GM19238 (cell line): Measurements from ENCODE around the gene ABCE1.
"Not testable (repeated sequence)": the region's sequence is repeated elsewhere in the genome, so short reads cannot be mapped to it uniquely, and the experiment has no call there.

ENCODE experiments used
- DNase-seq: peaks from one replicate; pipeline ENCODE4 v3.0.0; 2011; ENCODE audit warnings: low spot score; ENCODE audit not compliant: insufficient read length

Gene ABCE1

DNA sequence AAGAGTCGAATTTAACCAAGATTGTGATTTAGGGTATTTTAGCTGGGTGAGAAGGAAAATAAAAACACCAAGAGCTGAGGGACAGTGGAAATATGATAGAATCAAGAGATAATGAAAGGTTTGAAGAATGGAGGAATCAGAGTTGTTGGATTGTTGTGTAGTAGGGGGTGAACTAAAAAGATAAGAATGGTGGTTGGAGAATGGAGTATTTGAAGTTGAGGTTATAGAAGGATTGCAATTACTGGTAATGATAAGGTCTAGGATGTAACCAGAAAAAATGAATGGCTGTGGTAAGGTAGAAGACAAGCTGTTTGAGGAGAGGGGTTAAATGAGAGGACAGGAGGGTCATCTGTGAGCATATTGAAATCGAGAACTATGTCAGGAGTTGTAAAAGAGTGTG lies 4.5 kb downstream of the ABCE1 start:
- no peak for DNase-seq

DNA sequence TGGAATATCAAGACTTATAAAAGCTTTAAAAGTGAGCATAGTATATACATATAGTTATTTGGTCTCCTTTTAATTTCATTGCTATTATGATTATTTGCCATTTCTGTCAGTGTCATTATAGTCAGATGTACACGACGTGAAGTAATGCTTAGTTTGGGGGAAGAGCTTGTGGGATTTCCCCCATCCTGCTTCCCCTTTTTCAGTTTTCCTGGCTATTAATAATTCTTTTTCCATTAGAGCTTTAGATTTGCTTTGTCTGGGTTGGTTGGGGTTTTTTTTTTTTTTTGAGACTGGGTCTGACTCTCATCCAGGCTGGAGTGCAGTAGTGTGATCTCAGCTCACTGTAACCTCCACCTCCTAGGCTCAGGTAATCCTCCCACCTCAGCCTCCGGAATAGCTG lies 5.4 kb downstream of the ABCE1 start:
- no peak for DNase-seq

DNA sequence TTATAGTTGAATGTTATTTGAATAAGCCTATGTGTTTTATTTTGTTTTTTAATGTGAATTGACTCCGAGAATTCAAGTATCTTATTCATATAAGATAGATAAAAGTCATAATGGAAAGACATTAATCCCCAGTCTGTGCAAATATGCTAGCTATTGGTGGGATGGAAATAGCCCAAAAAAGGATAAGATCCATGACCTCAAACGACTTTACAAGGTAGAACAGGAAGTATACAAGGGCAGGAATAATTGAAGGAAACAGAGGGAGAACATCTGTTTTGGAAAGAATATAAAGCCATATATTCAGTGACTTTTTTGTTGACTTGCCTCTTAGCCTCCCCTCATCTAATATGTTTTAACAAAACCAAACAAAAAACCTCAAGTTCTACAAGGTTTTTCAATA lies 9.0 kb downstream of the ABCE1 start:
- DNase-seq = no peak

DNA sequence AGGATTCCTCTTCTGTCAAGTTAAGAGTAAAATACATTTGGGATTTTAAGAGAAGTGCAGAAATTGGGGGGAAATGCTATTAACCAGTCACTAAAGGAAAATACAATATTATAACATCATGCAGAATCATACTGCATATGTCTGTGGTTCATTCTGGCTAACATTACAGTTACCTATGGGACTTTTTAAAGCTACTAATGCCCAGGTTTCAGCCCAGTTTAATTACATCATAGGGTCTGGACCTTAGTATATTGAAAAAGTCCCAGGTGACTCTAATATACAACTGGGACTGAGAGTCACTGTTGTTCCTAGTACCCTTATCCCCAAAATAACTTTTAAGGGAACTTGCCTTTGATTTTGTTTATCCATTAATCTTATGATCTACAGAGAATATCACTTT lies 10.0 kb downstream of the ABCE1 start:
- no peak for DNase-seq

DNA sequence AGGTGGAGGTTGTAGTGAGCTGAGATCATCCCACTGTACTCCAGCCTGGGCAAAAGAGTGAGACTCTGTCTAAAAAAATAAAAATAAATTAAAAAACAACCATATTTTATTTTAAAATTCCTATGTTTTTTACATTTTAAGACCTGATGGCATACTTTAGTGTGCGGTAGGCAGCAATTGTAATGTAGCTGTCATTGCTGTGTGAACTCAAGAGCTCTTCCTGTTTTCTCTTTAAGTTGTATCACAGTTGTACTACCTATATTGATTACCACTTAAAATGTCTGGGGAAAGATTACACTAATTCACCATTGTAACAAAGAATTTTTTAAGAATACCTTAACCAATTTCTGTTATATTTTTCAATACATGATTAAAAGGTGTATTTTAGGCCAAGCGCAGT lies 27.3 kb downstream of the ABCE1 start:
- DNase-seq = no peak

DNA sequence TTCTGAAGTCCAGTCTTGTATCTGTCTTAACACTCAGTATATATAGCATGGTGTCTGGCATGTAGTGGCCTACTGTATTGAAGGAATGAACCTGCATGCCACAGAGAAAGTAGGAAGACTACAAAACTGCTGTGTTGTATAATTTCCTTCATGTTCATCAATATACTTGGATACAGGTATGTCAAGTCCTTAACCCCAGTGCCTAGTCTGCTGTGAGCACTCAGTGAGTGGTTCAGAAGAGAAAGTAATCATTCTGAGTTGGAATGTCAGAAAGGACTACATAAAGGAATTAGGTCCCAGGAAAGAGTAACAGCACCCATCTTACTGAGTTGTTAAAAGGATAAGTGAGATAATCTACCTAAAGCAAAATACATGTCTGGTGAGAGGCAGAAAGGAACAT lies 32.0 kb downstream of the ABCE1 start:
- no peak for DNase-seq

DNA sequence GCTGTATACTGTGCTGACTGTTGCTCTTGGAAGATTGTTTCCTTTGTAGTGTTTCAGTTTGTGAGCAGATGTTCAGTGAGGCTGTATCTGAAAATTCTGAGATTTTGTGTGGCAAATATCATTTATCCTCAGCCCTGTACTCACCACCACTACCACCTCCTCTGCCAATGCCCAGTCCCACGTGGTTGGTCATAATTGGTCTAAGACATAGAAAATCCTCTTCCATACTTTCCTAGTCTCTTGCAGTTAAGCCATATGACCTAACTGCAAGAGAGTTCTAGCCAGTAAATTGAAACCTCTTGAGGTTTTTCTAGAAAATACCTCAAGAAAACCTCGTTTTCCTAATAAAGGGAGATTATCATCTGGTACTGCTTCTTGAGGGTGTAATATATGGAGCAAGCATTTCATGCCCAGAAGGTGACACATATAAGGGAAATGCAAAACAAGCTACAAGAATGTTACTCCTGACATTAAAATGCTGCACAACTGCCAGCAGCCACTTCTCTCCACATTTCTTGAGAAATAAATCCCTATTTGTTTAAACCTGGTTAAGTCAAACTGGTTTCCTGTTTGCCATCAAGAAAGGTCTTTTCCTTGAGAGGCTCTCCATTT lies 32.8 kb downstream of the ABCE1 start:
- no peak for DNase-seq

DNA sequence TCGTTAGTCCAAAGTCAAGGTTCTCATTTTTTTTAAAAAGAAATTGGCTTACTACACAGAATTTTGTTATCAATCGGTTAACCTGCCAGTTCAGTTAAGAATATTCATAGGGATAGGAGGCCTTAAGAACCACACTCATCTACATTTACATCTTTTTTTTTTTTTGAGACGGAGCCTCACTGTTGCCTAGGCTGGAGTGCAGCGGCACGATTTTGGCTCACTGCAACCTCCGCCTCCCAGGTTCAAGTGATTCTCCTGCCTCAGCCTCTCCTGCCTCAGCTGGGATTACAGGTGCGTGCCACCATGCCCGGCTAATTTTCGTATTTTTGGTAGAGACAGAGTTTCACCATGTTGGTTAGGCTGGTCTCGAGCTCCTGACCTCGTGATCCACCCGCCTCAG lies 33.7 kb downstream of the ABCE1 start:
- no peak for DNase-seq

DNA sequence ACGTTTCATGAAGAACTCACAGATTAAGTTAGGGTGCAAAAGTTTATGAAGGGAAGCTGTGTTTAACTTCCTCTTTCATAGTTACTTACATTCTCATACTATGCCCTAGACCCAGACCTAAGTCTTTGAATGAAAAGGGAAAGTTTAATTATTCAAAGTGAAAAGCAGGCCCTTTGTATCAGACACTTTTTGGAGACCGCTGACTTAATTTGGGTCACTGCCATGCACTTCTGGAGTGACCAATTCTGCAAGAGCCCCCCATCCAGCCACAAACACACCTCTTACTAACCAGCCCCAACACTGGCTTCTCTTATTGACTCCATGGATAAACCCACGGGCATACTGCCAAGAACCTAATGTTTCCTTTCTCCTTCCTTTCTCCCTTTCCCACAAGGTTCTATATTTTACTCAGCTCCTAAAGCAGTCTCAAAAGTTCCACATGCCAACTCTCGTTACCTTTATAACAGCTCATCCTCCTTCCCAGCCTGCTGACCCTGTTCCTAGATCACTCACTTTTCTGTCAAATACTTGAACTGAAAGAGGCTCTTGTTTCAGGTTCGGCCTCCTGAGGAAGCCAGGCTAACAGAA lies 34.5 kb downstream of the ABCE1 start:
- no peak for DNase-seq

DNA sequence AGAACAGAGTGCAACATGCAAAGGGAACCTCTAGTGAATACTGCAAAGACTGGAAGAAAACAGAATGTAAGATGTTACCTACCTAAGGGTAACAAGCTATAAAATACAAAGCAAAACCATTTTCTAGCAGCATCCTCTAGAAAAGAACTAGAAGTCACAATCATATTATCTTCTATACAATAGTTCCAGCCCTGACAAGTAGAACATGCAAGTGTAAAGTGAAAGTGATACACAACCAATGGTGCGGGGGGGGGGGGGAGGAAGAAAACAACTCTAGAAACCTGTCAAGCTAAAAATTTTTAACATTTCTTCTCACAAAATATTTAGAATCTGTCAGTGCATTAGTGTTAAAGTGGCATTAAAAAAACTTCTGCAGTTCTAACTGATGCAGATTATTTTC lies 38.1 kb downstream of the ABCE1 start:
- not testable (repeated sequence) for DNase-seq

DNA sequence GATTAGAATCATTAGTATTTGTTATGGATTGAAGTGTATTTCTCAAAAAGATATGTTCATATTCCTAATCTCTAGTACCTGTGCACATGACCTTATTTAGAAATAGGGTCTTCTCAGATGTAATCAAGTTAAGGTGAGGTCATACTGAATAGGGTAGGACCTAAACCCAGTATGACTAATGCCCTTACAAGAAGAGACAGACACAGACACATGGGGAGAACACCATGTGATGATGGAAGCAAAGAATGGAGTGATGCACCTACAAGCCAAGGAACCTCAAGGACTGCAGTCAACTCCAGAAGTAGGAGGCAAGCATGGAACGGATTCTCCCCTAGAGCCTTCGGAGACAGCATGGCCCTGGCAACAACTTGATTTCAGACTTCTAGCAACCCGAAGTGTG lies 50.9 kb downstream of the ABCE1 start:
- DNase-seq = no peak

DNA sequence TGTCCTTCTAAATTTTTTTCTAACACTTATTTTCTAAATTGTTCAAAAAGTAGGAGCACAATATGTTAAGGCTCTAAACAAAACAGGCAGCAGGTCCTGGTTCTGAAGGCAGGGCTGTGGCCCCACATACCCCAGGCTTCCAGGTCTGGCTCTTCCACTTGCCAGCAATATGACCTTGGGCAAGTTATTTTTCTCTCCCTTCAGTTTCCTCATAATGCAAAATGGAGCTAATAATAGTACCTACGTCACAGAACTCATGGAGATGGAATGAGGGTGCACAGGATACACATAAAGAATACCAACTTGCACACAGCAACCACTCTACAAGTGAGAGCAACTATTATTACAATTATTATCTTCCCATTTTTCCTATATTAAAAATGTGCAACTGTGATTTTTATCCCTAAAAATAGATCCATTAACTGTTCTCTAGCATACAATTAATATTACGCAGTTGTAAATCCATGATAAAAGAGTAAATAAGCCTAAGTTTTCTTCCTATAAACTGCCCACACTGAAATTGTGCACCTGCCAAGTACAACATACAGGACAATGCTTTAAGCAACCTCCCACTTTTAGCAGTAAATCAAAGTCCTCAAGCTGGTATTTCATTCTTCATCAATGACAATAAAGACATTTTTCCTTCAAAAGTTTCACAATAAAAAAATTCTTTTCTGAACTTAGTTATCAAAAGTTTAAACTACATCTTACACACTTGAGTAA lies 55.2 kb downstream of the ABCE1 start:
- no peak for DNase-seq

DNA sequence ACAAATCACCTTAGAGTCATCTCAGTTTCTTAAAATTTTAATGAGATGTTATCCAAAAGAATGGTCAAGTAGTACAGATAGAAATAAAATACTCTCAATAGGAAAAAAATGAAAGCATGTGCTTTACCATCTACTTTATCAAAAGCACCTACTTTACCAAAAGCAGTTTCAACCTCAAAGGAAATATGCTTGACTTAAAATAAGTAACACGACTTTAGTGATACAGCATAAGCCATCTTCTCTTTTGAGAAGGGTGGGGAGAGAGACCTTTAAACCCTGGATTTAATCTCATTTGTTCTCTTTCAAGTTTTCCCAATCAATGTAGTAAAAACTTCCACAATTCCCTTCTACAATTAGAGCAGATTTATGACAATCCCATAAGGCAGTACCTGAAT lies 55.8 kb downstream of the ABCE1 start:
- DNase-seq = no peak

DNA sequence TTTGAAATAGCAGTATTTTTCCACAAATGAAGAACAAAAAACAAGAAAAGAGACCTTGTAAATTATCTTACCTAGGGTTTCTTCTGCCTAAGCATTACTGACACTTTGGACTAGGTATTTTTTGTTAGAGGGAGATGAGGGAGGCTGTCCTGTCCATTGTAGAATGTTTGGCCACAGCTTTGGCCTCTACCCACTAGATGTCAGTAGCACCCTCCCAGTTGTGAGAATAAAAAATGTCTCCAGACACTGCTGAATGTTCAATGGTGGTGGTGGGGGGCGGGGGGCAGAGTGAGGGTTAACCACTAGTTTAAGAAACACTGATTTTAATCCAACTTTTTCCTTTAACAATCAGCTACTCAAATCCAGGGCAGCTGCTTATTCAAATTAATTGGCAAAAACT lies 56.5 kb downstream of the ABCE1 start:
- DNase-seq = no peak

DNA sequence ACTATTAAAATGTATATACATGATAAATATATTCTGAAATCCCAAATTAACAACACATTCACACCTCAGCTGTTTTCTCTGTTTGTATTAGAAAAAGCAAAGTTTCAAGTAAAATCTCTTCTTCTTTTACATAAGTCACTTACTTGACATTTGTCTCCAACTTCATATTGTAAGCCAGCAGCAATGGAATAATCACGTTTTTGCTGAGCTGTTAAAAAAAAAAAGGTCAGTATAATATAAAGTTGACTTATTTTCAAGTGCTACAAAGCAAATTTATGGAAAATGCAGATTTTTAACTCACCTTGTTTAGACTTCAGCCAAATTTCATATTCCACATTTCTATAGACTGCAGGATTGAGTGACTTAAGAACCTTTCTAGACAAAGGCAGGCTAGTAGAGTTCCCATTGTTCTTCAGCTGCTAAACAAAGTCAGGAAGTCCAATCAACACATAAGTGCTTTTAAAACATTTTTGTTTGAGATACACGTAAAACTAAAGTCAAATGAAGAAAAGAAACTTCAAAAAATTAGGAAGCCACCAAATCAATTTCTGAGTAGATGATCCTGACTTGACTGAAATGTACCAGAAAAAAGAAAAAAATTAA lies 57.3 kb downstream of the ABCE1 start:
- no peak for DNase-seq

DNA sequence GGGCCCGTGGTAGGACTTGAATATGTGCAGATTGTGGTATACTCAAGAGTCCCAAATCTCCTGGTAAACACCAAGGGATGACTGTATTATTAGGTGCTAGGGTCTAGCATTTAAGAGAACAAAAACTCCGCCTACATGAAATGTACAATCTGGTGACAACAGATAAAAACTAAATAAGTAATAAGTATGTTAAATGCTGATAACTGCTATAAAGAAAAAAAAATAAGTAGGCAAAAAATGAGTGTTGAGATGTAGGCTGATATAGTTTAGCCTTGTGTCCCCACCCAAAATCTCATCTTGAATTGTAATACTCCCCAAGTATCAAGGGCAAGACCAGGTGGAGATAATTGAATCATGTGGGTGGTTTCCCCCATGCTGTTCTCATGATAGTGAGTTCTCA lies 58.9 kb downstream of the ABCE1 start:
- DNase-seq = no peak

DNA sequence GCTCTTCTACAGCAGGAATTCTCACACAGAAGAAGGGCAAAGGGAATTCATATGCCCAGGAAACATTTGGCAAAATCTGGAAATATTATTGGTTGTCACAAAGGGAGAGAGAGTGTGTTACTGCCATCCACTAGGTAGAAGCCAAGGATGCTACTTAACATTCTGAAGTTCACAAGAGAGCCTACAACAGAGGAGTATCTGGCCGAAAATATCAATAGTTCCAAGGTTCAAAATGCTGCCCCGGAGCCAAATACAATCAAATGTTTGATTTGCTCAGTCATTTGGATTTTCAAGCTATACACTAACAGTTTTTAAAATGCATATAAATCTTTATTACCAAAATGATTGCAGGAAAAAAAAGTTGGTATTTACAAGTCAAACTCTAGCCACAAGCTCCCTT lies 63.4 kb downstream of the ABCE1 start:
- DNase-seq = no peak

DNA sequence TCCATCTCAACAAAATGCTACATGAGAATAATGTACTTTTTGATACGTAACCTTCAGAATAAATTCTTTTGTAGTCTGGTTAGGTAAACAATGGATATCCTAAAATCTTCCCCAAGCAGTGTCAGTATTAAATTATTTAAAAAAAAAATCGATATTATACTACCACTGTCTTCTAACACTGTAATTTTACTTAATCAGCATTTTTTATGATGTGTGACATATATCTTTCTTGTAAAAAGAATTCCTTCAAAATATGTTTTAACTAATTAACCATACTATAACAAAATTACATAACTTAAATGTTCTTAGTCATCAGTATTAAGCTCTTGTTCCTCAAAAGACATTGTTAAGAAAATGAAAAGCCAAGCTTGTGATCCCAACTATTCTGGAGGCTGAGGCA lies 69.8 kb downstream of the ABCE1 start:
- no peak for DNase-seq

DNA sequence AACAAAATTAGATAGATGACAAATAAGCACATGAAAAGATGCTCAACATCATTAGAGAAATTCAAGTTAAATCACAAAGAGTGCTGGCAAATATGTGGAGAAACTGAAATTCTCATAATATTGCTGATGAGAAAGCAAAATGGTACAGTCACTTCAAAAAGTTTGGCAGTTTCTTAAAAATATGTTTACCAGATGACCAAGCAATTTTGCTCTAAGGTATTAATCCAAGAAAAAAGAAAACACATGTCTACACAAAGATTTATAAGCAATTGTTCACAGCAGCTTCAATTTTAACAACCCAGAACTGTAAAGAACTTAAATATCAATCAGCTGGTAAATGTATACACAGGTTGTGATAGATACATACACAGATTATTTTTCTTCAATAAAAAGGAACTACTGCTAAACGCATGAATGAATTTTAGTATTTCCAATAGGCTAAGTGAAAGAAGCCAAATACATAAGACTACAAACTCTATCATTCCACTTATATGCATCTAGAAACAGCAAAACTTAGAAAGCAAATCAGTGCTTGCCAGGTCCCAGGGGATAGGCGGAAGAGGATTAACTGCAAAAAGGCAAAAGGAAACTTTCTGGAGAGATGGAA lies 70.6 kb downstream of the ABCE1 start:
- no peak for DNase-seq

DNA sequence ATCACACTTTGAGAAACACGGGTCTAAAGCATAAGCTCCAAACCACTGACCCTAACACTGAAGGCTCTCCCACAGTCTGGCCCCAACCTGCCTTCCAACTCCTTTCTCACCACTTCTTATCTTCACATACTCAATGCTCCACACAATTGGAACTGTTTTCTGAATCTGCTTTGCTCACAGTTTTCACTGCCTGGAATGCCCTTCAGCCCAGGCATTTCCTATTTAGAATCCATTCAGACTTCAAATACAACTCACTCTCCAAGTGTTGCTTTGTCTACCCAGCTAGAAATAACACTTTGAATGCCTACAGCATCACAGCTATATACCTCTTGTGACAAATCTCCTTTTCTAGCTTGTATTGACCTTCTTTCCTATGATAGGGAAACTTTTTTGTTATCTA lies 72.1 kb downstream of the ABCE1 start:
- DNase-seq = no peak

DNA sequence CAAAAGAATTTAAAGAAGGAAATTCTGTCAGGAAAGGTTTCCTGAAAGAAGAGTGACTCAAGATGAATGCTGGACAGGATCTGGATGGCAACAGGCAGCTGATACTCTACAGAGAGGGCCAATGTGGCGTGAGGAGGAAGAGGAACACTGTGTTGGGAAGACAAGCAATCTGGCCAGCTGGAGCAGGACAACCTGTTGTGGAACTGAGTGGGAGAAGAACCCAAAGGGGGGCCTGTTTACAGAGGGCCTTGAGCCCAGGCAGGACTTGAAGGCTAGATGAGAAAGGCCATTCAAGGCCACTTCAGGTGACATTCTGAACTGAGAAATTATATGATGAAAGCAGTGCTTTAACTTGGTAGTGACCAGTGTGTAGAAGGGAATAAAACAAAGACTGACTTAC lies 73.8 kb downstream of the ABCE1 start:
- DNase-seq = no peak
